ENCODE measurements around the gene TRPM3. TPM values are rescaled to one million over a fixed set of nuclear protein-coding genes. Genes with fewer than 3 reads are reported as not detected.
"Not testable (repeated sequence)": the region's sequence is repeated elsewhere in the genome, so short reads cannot be mapped to it uniquely, and the experiment has no call there.

The TRPM3 gene
- total RNA-seq, 1 donor from 2014 or later = 0.25 TPM

DNA sequence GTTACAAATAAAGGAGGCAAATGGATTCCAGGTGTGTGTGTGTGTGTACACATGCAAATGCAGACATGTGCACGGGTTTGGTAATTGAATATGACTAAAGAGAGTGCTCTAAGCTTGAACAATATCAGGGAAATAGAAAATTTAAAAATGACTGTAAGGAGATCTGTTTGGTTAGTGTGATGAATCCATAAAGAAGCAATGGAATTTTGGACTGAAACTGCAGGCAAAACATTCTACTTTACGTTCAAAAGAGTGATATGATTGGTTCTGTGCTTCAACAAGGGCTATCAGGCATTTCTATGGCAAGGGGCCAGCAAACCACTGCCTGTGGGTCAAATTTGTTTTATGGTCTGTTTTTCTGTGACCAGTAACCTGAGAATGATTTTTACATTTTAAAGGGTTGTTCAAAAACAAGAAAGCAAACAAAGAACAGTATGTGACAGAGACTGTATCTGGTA is 374.1 kb downstream of the TRPM3 start:
- H3K27ac ChIP-seq = no peak overlapping the region
- peaks cover 12% of the 10 kb centered on the region for H3K4me1 ChIP-seq
- no peaks in the 10 kb centered on the region for H3K36me3 ChIP-seq
- no peak overlapping the region for H3K4me3 ChIP-seq
- DNase-seq (ENCODE audit: extremely low spot score in 2 of 2) = no peak
- H3K9me3 ChIP-seq = no peaks in the 10 kb centered on the region
- H3K27me3 ChIP-seq = no peaks in the 10 kb centered on the region
- TF ChIP-seq POLR2AphosphoS5 (IDR thresholded peaks at IDR 0.05; ENCODE audit: insufficient read depth in 1 of 2, low read depth in 1 of 2) (no peak), POLR2A (IDR thresholded peaks at IDR 0.05) (no peak)
- TF ChIP-seq, protein P1, sequence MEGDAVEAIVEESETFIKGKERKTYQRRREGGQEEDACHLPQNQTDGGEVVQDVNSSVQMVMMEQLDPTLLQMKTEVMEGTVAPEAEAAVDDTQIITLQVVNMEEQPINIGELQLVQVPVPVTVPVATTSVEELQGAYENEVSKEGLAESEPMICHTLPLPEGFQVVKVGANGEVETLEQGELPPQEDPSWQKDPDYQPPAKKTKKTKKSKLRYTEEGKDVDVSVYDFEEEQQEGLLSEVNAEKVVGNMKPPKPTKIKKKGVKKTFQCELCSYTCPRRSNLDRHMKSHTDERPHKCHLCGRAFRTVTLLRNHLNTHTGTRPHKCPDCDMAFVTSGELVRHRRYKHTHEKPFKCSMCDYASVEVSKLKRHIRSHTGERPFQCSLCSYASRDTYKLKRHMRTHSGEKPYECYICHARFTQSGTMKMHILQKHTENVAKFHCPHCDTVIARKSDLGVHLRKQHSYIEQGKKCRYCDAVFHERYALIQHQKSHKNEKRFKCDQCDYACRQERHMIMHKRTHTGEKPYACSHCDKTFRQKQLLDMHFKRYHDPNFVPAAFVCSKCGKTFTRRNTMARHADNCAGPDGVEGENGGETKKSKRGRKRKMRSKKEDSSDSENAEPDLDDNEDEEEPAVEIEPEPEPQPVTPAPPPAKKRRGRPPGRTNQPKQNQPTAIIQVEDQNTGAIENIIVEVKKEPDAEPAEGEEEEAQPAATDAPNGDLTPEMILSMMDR (IDR thresholded peaks at IDR 0.05) = no peak
- intact Hi-C loops (cut with DNase I) = no loop called here

DNA sequence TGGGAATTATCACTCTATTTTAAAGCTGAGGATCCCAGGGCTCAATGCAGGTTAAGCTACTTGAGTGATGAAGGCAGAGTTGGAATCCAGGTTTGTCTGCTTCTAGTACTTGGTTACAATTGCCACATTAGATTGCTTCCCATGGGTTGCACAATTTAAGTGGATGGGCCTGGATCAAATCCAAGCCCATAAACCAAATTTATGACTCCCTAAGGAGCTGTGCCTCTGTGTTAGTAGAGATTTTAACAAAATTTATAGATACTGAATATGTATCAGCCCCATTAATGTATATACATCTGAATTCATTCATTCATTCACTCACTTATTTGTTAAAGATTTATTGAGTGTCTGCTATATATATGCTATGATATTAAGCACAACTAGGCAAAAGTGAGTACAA is 374.7 kb downstream of the TRPM3 start:
- intact Hi-C loops (cut with DNase I) = no loop called here
- H3K4me1 ChIP-seq = peaks cover 12% of the 10 kb centered on the region
- TF ChIP-seq, protein P1 (IDR thresholded peaks at IDR 0.05) = no peak
- TF ChIP-seq POLR2A (IDR thresholded peaks at IDR 0.05) (no peak), POLR2AphosphoS5 (IDR thresholded peaks at IDR 0.05; ENCODE audit: insufficient read depth in 1 of 2, low read depth in 1 of 2) (no peak)
- H3K36me3 ChIP-seq = no peaks in the 10 kb centered on the region
- no peaks in the 10 kb centered on the region for H3K27me3 ChIP-seq
- H3K27ac ChIP-seq = no peak overlapping the region
- no peak for DNase-seq (ENCODE audit: extremely low spot score in 2 of 2)
- no peak overlapping the region for H3K4me3 ChIP-seq
- no peaks in the 10 kb centered on the region for H3K9me3 ChIP-seq

DNA sequence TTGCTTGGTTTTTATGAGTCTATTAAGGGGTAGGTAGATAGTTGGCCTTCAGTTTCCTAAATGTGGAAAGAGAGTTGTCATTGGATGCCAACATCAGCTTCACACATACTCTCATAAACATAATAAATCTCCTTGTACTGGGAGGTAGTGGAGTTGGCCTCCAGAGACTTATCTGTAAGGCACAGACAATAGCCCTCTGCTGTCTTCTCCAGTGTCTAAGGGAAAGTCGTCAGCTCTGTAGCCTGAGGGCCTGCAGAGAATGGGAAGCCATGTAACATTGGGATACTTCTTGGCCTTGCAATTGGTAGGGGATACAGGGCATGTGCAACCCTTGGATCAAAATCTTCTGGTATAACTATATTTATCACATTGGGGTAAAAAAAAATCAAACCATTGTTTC is 375.1 kb downstream of the TRPM3 start:
- no peak for DNase-seq (ENCODE audit: extremely low spot score in 2 of 2)
- Histone ChIP-seq H3K27me3 (no peaks in the 10 kb centered on the region), H3K4me3 (no peak overlapping the region), H3K36me3 (no peaks in the 10 kb centered on the region), H3K27ac (no peak overlapping the region), H3K4me1 (peaks cover 12% of the 10 kb centered on the region), H3K9me3 (no peaks in the 10 kb centered on the region)
- TF ChIP-seq POLR2AphosphoS5 (IDR thresholded peaks at IDR 0.05; ENCODE audit: insufficient read depth in 1 of 2, low read depth in 1 of 2) = no peak
- TF ChIP-seq POLR2A (IDR thresholded peaks at IDR 0.05) = no peak
- TF ChIP-seq, protein P1 (IDR thresholded peaks at IDR 0.05) = no peak
- intact Hi-C loops (cut with DNase I) = no loop called here

DNA sequence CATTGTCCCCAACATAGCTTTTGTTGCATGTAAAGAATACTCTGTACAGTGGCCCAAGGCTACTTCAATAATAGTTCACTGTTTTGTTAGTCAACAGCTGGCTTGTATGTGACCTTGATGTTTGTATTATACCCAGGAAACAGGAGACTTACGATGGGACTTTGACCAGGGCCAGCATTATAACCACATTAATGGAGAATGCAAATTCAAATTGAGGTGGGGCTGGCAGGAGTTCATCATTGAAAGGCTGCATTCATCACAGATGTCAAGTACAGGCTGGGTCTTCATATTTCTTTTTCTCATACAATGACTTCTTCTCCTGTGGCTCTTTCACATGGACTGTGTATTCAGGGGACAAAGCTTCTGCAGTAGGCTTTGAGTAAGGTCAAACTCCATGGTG is 396.6 kb downstream of the TRPM3 start:
- H3K4me3 ChIP-seq; H3K4me1 ChIP-seq; DNase-seq (ENCODE audit: extremely low spot score in 2 of 2); H3K27ac ChIP-seq; H3K36me3 ChIP-seq; H3K9me3 ChIP-seq; intact Hi-C loops (cut with DNase I); H3K27me3 ChIP-seq: not testable (repeated sequence)

DNA sequence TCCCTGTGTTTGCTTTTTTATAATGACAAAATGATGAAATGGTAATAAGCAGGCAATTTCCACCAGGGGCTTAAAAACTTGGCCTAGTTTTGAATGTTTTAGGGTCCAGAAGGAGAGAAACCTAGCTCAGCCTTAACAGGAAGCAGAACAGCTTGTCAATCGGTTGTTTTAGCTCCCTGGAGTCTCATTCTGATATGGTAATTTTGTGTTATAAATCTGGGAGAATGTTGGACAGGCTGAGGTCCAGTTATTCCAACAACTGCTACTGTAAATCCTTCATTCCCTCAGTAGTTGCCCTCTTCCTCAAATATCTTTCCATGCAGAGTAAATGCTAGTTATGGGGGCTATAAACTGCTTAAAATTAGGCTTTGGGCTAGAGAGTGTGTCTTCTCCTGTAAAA is 397.4 kb downstream of the TRPM3 start:
- H3K9me3 ChIP-seq; H3K4me1 ChIP-seq; H3K27me3 ChIP-seq; H3K4me3 ChIP-seq; H3K27ac ChIP-seq; intact Hi-C loops (cut with DNase I); DNase-seq (ENCODE audit: extremely low spot score in 2 of 2); H3K36me3 ChIP-seq: not testable (repeated sequence)

DNA sequence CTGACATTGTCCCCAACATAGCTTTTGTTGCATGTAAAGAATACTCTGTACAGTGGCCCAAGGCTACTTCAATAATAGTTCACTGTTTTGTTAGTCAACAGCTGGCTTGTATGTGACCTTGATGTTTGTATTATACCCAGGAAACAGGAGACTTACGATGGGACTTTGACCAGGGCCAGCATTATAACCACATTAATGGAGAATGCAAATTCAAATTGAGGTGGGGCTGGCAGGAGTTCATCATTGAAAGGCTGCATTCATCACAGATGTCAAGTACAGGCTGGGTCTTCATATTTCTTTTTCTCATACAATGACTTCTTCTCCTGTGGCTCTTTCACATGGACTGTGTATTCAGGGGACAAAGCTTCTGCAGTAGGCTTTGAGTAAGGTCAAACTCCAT is 414.6 kb downstream of the TRPM3 start:
- H3K9me3 ChIP-seq; intact Hi-C loops (cut with DNase I); H3K4me3 ChIP-seq; H3K27me3 ChIP-seq; H3K4me1 ChIP-seq; H3K27ac ChIP-seq; H3K36me3 ChIP-seq; DNase-seq (ENCODE audit: extremely low spot score in 2 of 2): not testable (repeated sequence)

DNA sequence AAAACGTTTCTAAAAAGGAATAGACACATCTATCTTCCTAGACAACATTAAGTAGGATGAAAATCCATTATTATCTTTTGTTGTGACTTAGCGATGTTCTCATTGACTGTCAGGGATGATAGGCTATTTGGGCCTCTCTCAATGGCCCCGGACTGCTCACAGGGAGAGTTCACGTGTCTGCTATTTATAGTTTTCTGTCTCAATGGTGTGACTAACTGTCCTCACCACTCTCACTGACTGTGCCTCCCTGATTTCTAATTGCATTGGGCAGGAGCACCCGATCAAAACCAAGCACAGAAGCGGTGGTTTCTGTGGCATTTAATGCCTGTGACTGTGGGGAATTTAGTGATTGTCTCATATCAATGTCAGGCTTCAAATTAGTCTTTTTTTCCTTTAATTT is 420.3 kb downstream of the TRPM3 start:
- intact Hi-C loops (cut with DNase I) = no loop called here
- H3K27me3 ChIP-seq = no peaks in the 10 kb centered on the region
- no peak overlapping the region for H3K4me3 ChIP-seq
- TF ChIP-seq POLR2AphosphoS5 (IDR thresholded peaks at IDR 0.05; ENCODE audit: insufficient read depth in 1 of 2, low read depth in 1 of 2) = no peak
- TF ChIP-seq POLR2A (IDR thresholded peaks at IDR 0.05) = no peak
- TF ChIP-seq, protein P1 (IDR thresholded peaks at IDR 0.05) = no peak
- H3K9me3 ChIP-seq = no peaks in the 10 kb centered on the region
- DNase-seq (ENCODE audit: extremely low spot score in 2 of 2) = no peak
- no peak overlapping the region for H3K27ac ChIP-seq
- H3K36me3 ChIP-seq = no peaks in the 10 kb centered on the region
- H3K4me1 ChIP-seq = no peaks in the 10 kb centered on the region

Measured in vagina (tissue), 2 donors.